Ascending aorta (tissue), 2 donors: ENCODE measurements around the gene ITGA2. TPM values are rescaled to one million over a fixed set of nuclear protein-coding genes. Genes with fewer than 3 reads are reported as not detected.

Experiments used
- DNase-seq, 2 donors: peaks; one replicate each; pipeline ENCODE4 v3.0.0-alpha.2; 2019; ENCODE audit warnings: low spot score in 2 of 2
- H3K27ac ChIP-seq, 2 donors: fragments of 200-600 bp; sonication (generic); one replicate each; pipeline ENCODE4 v1.5.1; 2016 to 2017; ENCODE audit warnings: mild to moderate bottlenecking in 1 of 2
- H3K27me3 ChIP-seq: fragments of 200-600 bp; sonication (generic); one replicate; pipeline ENCODE4 v1.5.1; 2017
- H3K36me3 ChIP-seq, 2 donors: fragments of 200-600 bp; sonication (generic); one replicate each; pipeline ENCODE4 v1.5.1; 2016
- H3K4me1 ChIP-seq, 2 donors: fragments of 200-600 bp; sonication (generic); one replicate each; pipeline ENCODE4 v1.5.1; 2016 to 2017; ENCODE audit warnings: mild to moderate bottlenecking in 1 of 2
- H3K4me3 ChIP-seq, 2 donors: fragments of 200-600 bp; sonication (generic); one replicate each; pipeline ENCODE4 v1.5.1; 2016 to 2017; ENCODE audit warnings: mild to moderate bottlenecking in 1 of 2
- H3K9me3 ChIP-seq, 2 donors: fragments of 200-600 bp; sonication (generic); one replicate each; pipeline ENCODE4 v1.5.1; 2016
- CTCF ChIP-seq, 3 experiments: fragments of 200-600 bp in 2 of 3; fragments of 450-650 bp in 1 of 3; sonication (generic) in 2 of 3; IDR thresholded peaks; one replicate each; pipeline ENCODE4 v1.5.1; 2016 to 2019; ENCODE audit warnings: antibody characterized with exemption in 3 of 3, mild to moderate bottlenecking in 1 of 3, moderate library complexity in 1 of 3
- intact Hi-C: fragments of 100-400 bp; cut with DNase I; formaldehyde crosslinking; loops from one replicate; pipeline ENCODE4 v1.15.1; 2023
- total RNA-seq: library from RNA; depleted of rRNA; stranded (reverse); fragments of >200 nt; gene quantifications from one replicate; pipeline ENCODE4 v1.1.0, GENCODE V29; 2016

Gene ITGA2
- total RNA-seq, 1 donor from 2014 or later = 3.2 TPM

- Histone ChIP-seq H3K4me1 (no peaks in the 10 kb centered on the region), H3K9me3 (no peaks in the 10 kb centered on the region), H3K4me3 (no peak overlapping the region), H3K27ac (no peak overlapping the region), H3K36me3 (no peaks in the 10 kb centered on the region), H3K27me3 (no peaks in the 10 kb centered on the region)
- DNase-seq = no peak
- intact Hi-C loops = no loop called here
- TF ChIP-seq CTCF (IDR thresholded peaks at IDR 0.05) = no peak
Observed at GRCh38 chr5:53008751-53009150, 19.6 kb downstream of the ITGA2 start.

DNA sequence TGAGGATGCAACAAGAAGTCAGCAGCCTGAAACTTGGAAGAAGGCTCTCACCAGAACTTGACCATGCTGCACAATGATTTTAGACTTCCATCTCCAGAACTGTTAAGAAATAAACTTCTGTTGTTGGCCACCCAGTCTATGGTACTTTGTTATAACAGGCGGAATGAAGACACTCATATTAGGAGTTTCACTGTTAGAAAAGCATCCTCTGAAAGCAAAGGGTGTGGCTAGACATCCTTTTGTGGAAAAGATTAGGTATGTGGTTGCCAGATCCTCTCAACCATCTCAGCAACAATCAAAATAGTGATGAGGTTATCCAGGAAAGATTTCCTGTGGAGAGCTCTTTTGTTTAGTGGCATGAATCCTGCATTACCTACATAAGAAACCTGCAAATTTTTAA is 20.7 kb downstream of the ITGA2 start:
- intact Hi-C loops = no loop called here
- Histone ChIP-seq H3K27me3 (no peaks in the 10 kb centered on the region), H3K27ac (no peak overlapping the region), H3K9me3 (no peaks in the 10 kb centered on the region), H3K36me3 (no peaks in the 10 kb centered on the region), H3K4me3 (no peak overlapping the region), H3K4me1 (no peaks in the 10 kb centered on the region)
- TF ChIP-seq CTCF (IDR thresholded peaks at IDR 0.05) = no peak
- DNase-seq = no peak

DNA sequence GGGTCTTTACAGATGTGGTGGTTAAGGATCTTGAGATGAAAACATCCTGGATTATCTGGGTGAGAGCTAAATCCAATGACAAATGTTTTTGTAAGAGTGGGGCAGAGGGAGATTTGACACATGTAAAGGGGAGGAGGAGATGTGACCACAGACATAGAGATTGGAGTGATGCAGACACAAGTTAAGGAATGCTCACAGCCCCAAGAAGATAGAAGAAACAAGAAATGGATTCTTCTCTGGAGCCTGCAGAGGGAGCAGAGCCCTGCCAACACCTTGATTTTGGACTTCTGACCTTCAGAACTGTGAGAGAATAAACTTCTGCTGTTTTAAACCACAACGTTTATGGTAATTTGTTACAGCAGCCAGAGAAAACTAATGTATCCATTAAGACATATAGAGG is 21.7 kb downstream of the ITGA2 start:
- no peaks in the 10 kb centered on the region for H3K9me3 ChIP-seq

GRCh38 chr5:53011233-53011632 is 22.1 kb downstream of the ITGA2 start:
- Histone ChIP-seq H3K9me3 (no peaks in the 10 kb centered on the region), H3K4me3 (no peak overlapping the region), H3K27me3 (no peaks in the 10 kb centered on the region), H3K27ac (no peak overlapping the region), H3K4me1 (no peaks in the 10 kb centered on the region), H3K36me3 (no peaks in the 10 kb centered on the region)
- intact Hi-C loops = no loop called here
- no peak for DNase-seq
- TF ChIP-seq CTCF (IDR thresholded peaks at IDR 0.05) = no peak

More for the DNA sequence above, 21.7 kb downstream of the ITGA2 start:
- no peaks in the 10 kb centered on the region for H3K27me3 ChIP-seq
- DNase-seq = no peak
- no peaks in the 10 kb centered on the region for H3K4me1 ChIP-seq
- H3K36me3 ChIP-seq = no peaks in the 10 kb centered on the region
- H3K4me3 ChIP-seq = no peak overlapping the region
- no peak for TF ChIP-seq CTCF (IDR thresholded peaks at IDR 0.05)
- intact Hi-C loops = no loop called here
- no peak overlapping the region for H3K27ac ChIP-seq

- intact Hi-C loops = no loop called here
- Histone ChIP-seq H3K27ac (no peak overlapping the region), H3K36me3 (no peaks in the 10 kb centered on the region), H3K9me3 (no peaks in the 10 kb centered on the region), H3K27me3 (no peaks in the 10 kb centered on the region), H3K4me3 (no peak overlapping the region), H3K4me1 (no peaks in the 10 kb centered on the region)
- DNase-seq = no peak
- TF ChIP-seq CTCF (IDR thresholded peaks at IDR 0.05) = no peak
Observed at GRCh38 chr5:53013857-53014256, 24.7 kb downstream of the ITGA2 start.

- no peak overlapping the region for H3K4me3 ChIP-seq
- H3K27me3 ChIP-seq = no peaks in the 10 kb centered on the region
- no peak for TF ChIP-seq CTCF (IDR thresholded peaks at IDR 0.05)
- H3K4me1 ChIP-seq = no peaks in the 10 kb centered on the region
- no peak overlapping the region for H3K27ac ChIP-seq
- DNase-seq = no peak
- H3K9me3 ChIP-seq = no peaks in the 10 kb centered on the region
- H3K36me3 ChIP-seq = no peaks in the 10 kb centered on the region
- intact Hi-C loops = no loop called here
Observed at GRCh38 chr5:53017383-53017782, 28.2 kb downstream of the ITGA2 start.
